Left colon (tissue), 2 donors: ENCODE data around the gene DOCK9. TPM values are rescaled to one million over a fixed set of nuclear protein-coding genes. Genes with fewer than 3 reads are reported as not detected.
A peak's percentile ranks its signal among the peaks of the same experiment; 100 is the strongest.

Experiments used
- ATAC-seq: fragments of 200-7000 bp; cut with Tn5 transposase; one replicate; pipeline ENCODE4 v1.9.1; 2020; ENCODE audit warnings: mild to moderate bottlenecking, moderate library complexity
- DNase-seq, 2 donors: peaks; one replicate each; pipeline ENCODE4 v3.0.0-alpha.2; 2020
- intact Hi-C, 2 donors: fragments of 100-400 bp; cut with DNase I in 1 of 2; cut with micrococcal nuclease in 1 of 2; formaldehyde crosslinking; loops; one replicate each; pipeline versions ENCODE4 v1.11.2 to v1.14.0; 2022; cut with DNase I, micrococcal nuclease
- total RNA-seq, 2 donors: library from RNA; stranded (reverse); fragmentation: NEBNext Ultra II Directional; extraction: Animal tissue kit (Norgen Biotek cat#: 25700); gene quantifications; one replicate each; pipeline ENCODE4 v1.2.1, GENCODE V29; 2021
- donor health status: DM: no; HTN: no; CAD: no.
- donor health status: DM: yes; HTN: yes; CAD: no.

The DOCK9 gene
- total RNA-seq, 2 donors from 2014 or later, result 50.0 to 60.4 TPM

DNA sequence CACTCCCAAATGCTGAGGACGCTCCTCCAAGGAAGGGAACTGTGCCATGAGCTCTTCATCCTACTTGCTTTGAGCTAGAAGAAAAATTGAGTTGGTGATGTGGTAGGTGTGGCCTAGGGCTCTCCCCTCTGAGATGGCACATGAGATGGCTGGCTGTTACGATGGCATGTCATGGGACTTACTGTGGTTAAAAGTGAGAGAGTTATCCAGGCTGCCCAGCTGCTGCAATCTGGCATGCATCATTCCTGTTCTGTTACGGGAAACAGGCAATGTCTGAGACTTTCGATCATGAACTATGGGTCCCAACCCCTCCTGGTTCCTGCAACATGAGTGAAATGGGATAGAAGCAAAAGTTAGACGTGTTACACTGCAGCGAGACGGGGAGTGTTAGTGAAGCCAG is 132.1 kb downstream of the DOCK9 start:
- intact Hi-C loops, result no loop called here
- ATAC-seq (no peak), DNase-seq (no peak)

DNA sequence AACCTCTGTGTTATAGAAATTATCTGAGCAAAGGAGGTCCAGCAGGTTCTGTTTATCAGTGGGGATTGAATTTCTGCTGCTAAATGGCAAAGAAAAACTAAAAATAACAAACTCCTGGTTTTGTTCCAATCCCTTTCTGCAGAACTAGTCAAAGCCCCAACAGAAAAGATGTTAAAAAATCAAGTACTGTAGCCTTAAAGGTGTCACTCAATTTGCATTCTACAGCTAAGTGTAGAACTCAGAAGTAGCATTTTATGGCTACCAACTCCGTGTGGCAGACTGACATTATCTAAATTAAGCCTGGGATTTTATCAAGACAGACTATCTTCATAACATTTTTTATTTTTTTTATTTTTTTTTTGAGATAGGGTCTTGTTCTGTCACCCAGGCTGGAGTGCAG is 133.8 kb downstream of the DOCK9 start:
- DNase-seq (no peak), ATAC-seq (no peak)
- intact Hi-C loops, result no loop called here

DNA sequence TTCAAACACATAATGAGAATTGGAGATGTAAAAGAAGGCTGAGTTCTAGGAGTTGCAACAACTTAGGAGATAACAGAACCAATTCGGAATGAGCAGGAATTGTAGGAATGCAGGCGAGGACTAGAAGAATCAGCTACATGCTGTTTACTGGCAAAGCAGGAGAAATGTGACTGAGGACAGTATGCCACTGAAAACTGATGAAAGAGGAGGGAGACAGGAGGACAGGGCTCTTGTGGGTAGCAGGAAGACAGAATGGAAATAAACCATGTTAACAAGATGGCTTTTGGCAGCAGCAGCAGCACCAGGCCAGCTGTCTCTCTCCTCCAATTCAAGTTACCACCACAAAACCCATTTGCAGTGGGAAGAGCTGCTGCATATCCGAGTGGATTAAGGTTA is 134.4 kb downstream of the DOCK9 start:
- ATAC-seq (no peak), DNase-seq (no peak)
- intact Hi-C loops, result no loop called here

DNA sequence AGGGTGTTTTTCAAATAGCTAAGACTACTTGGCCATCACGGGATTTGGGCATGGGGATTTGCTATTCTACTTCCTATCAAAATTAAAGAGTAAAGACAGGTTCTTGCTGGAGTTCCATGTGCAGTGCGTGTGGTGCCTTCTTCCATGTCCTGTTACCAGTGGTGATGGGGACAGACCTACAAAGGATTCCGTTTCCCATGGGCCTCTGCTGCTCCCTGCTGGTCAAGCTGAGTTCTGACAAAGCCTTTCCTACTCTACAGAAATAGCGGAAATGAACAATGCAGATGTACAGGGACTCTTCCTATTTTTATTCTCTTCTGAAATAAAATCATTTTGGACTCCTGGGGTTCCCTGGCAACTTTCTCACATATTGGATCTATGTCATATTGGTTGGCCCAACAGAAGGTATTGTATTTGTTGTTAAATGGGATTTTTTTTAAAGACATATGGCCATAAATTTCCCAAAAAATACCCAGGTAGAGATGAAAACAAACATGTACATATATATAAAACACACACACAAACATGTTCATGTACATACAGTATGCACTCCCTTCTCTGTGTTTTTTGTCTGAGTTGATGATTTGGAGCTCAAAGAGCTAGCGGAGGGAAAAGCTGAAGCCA is 134.9 kb downstream of the DOCK9 start:
- ATAC-seq (peak; percentile 91), DNase-seq (peak; percentile 66 to 67)
- intact Hi-C loops, result no loop called here

DNA sequence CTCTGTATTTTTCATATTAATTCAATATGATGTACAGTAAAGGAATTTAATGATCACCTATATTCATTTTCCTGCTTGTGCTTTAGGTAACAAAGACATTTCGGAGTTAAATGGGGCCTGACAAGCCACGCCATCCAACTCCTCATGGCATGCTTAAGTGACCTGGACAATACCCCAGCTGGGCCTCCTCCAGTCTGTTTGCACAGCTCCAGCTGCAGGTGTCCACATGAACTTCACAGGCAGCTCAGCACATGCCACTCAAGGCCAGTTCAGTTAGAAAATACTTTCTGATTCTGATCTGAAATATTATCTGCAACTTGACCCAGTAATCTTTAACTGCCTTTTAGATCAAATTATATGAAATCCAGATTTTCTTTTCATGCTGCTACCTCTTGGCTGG is 135.8 kb downstream of the DOCK9 start:
- intact Hi-C loops, result no loop called here
- DNase-seq, result no peak
- ATAC-seq, result no peak

DNA sequence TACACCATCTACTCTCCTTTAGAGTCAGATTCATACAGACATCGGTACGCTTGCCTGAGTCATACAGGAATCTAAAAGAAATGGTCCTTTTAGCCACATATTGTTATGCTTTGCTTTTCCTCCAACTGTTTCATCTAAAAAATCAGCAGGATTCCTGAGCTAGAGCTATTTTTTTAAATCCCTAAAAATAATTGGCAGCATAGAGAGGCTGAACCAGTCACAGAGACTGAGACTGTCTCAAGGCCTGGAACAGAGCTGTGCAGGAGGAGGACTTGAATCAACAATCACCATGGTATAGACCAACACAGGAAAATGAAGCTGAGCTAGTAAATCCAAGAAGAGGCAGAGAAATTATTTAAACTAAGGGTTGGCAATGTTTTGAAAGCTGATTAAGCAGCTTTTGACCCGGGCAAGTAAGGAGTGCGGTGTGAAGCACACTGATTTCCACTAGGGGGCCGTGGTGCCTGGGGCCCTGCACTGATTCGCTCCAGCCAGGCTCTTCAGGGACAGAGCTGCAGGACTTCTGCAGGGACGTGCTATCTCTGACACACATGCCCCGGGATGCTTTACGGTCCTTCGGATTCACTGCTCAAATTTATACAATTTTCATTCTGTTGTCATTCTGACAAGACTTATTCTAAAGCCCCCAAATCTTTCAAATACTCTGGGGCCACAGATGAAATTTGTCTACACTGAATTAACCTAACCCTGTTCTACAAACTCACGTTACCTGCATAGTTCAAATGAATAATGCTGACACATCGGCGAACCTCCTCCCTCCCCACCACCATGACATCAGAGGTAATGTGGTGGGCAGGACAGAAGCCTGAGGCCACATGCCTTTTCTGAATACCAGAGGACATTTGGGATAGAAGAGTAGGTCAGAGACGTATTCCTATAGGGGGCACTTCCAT is 137.8 kb downstream of the DOCK9 start:
- peak; percentile 90 for ATAC-seq
- intact Hi-C loops, result no loop called here
- DNase-seq, result peak in 1 of 2 donors; percentile 53

DNA sequence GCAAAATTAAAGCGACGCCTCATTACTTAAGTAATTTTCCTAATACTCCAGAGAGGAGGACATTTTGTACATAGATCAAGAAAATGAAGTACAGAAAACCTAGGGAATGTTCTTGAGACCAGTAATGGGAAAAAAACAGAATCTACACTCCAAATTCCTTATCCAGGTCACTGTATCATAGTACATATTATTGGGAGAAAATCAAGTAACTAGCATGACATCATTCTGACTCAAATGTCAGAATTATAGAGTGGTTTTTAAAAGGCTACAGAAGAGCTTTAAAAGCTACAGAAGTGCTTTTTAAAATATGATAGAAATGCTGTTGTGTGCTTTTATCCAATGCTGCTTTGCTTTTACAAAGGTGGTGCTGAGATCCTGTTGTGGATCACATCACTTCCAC is 139.1 kb downstream of the DOCK9 start:
- no peak for ATAC-seq
- no peak for DNase-seq
- intact Hi-C loops, result no loop called here

DNA sequence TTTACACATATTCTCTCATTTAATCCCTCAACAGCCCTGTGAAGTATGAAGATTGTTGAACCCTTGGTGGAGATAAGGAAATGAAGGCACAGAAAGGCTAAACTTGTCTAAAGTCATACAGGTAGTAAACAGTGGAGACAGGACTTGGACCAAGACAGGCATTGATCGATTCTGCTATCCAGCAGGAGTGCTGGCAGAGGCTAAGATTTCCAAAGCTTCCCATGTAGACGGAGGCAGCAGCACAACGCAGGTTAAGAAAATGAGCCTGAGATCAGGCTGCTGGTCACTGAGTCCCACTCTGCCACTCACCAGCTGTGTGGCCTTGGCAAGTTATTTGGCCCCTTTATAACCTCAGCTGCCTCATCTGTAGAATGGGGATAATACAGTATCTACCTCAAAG is 140.0 kb downstream of the DOCK9 start:
- DNase-seq (no peak), ATAC-seq (no peak)
- intact Hi-C loops, result no loop called here

DNA sequence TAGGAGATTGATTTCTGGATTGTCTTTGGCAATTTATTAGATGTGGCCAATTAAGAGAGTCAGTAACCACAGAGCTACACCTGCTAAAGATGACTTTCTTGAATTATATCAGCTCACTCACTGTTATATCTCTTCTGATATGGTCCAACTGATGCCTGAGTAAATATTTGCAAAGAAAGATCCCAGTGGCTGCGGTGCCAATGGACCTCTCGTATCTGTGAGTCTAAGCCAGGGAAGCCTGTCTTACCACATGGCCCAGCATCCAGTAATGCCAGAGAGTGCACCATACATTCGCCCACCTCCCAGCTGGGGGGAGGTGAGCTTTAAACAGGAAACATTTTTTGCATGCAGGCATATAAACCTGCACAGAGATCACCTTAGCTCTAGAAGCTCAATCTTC is 142.7 kb downstream of the DOCK9 start:
- intact Hi-C loops, result no loop called here
- DNase-seq, result no peak
- no peak for ATAC-seq

DNA sequence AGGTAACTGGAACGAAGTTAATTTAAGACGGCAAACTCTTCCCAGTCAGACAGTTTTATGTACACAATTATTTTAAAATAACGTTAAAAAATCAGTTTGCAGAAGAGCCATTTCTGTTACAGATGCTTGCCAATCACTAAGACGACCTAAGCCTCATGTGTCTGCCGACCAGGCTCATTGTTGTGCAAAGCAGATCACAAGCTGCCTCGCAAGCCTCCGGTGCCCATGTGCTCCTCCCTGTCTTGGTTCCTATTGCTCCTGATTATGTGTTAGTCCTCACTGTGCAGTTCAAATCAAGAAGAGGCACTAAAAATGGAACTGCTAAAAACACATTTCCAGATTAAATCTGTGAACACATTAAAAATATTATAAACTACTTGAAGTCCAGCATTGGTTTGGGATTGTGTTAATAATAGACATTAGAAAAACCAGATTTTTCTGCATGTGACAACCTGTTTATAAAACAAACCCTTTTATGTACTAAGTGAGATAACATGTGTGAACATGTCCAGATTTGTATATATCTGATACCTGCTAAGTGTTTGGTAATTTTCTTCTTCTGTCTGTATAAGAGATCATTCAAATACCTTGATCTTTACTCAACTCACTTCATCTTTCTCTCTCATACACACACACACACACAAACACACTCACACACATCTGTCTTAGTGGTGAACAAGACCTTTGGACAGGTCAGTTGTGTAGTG is 143.5 kb downstream of the DOCK9 start:
- DNase-seq (no peak), ATAC-seq (no peak)
- intact Hi-C loops, result no loop called here

DNA sequence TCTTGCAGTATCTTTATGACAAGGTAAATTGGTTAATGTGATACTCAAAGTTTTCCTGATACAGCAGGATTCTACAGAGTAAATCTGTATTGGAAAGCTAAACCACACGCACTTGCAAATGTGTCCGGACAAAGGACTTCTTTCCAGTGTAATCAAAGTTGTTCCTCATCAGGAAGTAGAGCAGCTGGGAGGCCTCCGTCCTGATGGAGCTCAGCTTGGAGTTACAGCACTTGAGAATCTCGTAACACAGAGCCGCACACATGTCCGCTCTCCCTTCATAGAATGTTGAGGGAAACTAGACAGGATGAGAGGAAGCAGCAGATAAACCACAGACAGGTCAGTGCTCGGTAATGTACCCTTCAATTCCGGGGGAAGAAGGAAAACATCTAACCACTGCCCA is 146.6 kb downstream of the DOCK9 start:
- intact Hi-C loops, result no loop called here
- no peak for DNase-seq
- ATAC-seq, result no peak

DNA sequence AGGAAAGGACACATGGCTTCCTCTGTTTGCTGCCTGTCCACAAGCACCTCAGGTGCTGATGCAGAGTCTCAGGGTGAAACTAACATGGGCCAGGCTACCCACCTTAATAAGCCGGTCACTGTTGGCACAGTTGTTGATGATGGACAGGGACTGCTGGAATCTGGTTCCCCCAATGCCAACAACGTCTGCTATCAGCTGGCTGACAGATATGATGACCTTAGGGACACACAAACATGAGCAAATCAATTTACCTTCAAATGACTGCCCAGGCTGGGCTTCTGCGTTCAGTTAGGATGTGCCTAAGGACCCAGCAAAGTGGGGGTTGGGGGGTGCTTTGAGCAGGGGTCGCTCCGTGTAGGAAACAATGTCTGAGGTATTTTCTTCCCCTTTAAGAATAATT is 148.3 kb downstream of the DOCK9 start:
- DNase-seq, result no peak
- no peak for ATAC-seq
- intact Hi-C loops, result no loop called here

DNA sequence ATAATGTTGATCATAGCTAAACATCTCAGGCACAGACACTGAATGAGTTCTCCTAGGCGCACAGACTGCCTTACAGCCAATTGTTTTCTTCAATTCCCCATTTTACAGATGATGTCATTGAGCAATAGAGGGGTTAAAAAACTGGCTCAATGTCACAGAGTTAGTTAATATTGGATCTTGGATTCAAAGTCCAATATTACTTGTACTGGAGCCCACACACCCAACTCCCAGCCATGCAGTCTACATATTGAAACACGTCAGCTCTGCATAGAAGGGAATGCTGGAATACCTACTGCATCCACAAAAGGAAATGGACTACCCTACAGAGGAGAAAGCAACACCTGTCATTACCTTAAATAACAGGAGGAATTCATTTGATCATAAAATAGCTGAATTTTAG is 149.2 kb downstream of the DOCK9 start:
- intact Hi-C loops, result no loop called here
- DNase-seq, result no peak

DNA sequence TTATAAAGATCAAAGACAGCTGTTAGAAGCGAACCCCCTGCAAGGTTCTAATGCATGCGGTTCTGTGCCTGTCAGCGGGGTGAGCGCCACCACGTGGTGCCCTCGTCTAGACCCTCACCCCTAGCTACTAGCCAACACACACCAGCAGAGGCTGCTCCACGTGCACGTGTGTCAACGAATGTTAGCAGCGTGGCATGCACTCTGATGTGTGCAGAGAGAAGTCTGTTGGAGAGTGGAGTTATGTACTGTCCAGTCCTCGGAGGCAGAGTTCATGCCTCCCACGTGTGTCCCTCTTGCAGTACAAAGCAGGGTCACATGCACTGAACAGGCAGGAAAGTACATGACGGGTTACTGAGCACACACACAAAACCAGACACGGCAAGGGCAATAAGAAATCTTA is 150.4 kb downstream of the DOCK9 start:
- ATAC-seq, result no peak
- DNase-seq, result no peak
- intact Hi-C loops, result no loop called here

More for the DNA sequence above, 149.2 kb downstream of the DOCK9 start:
- ATAC-seq, result peak; percentile 60

DNA sequence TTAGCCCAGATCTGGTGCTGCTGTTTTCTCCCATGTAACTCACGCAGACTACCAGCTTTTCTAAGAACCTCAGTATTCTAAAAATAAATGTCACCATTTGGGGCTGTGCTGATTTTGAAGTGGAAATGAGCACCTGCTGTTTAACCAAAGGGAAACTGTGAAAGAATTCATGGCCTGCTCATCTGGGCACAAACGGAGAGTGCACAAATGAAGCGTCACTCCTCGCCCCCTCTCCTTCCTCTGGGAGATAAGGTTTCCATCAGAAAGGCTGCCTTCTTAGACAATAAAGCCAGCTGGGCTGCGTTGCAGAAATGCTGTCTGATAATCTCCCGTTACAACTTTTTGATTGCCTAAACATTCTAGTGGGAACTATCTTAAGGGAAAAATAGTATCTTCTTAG is 151.7 kb downstream of the DOCK9 start:
- intact Hi-C loops, result no loop called here
- DNase-seq, result no peak
- no peak for ATAC-seq

DNA sequence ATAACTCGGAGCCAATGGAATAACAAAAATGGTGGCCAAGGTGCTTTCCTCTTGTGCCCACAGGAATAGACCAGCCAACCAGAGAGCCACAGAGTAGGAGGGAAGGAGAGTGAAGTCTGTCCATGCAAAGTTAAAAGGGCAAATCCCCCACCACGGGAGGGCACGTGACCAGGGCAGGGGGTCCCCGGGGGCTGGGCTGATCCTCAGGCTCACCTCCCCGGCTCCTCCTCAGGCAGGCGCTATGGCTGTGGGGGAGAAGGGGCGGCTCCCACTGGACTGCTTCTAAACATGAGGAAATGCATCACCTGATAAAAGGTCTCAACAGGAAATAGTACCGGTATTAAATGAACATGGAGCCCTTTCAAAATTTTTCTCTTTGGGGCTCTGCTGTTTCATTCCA is 152.2 kb downstream of the DOCK9 start:
- intact Hi-C loops, result no loop called here
- no peak for DNase-seq
- no peak for ATAC-seq

DNA sequence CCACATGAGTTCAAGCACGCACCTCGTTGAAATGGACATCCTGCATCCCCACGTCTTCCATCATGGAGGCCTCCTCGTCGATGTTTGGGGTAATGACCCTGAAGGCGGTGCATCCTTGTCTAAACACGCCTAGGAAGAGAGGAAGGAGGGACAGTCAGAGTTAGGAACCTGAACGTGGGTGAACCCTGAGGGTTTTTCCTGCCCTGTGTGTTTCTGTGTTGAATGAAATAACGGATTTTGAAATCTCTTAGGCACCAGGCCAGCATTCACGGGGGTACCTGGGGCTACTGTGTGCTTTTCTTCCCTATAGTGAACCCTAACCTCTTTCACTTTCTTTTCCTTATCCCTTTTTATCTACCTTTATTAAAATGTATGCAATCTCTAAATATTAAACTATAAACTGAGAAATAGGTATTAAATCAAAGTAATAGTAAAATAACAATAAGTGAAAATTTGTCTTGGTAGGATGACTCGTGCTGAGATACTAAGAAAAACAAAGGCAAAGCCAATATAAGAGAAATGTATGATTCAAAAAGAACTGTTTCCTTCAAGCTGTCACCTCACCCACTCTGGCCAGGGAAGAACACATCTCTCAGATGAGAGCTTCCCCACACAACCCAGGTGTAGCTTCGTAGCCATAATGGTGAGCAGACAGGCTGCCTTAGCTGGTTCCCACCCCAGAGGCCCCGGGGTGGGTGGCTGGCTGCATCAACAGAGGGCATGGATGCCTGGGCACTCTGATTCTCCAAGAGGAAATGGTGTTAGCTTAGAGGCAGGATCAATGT is 153.3 kb downstream of the DOCK9 start:
- no peak for DNase-seq
- ATAC-seq, result no peak
- intact Hi-C loops, result no loop called here

DNA sequence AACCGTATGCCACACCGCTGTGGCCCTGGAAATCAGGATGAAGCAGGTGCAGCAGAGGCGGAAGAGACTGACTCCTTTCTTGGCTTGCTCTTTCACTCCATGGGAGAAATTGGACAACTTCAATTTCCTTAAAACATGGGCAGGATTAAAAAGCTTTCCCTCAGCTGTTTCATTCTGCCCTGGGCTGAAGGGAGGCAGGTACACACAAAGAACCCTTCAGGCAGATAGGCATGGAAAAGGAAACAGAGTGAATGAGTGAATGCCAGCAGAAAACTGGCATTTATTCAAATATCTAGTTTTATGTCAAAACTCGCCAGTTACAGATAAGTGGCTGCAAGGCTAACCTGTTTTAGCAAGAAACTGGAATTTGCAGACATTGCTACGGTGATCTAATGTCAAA is 154.4 kb downstream of the DOCK9 start:
- ATAC-seq (peak; percentile 20), DNase-seq (no peak)
- intact Hi-C loops, result no loop called here

DNA sequence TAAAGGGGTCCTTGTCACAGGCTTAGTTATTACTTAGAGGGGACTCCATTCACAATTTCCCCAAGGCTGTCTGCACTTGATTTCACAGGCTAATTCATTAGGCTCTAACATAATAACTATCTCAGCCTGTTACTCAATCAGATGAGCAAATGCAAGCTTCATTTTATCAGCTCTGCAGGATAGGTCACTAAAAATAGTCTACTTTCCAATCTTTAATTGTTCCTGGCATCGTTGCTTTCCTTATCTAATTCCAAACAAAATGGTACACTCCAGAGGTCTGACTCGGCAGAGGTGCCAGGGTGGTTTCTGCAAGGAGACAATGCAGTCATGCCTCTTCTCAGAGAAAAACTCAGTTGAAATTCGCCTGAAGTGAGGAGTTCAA is 155.6 kb downstream of the DOCK9 start:
- DNase-seq (no peak), ATAC-seq (peak; percentile 86)
- intact Hi-C loops, result no loop called here
